VCaP (cell line): ENCODE data around the gene AUTS2.

ENCODE experiments used
- H3K27ac ChIP-seq: fragments of 450-650 bp; 2 replicates; pipeline ENCODE4 v1.5.1; 2017
- CTCF ChIP-seq: fragments of 450-650 bp; conservative IDR thresholded peaks from 2 replicates; pipeline ENCODE4 v1.5.1; 2017; ENCODE audit warnings: mild to moderate bottlenecking, moderate library complexity

AUTS2 gene

DNA sequence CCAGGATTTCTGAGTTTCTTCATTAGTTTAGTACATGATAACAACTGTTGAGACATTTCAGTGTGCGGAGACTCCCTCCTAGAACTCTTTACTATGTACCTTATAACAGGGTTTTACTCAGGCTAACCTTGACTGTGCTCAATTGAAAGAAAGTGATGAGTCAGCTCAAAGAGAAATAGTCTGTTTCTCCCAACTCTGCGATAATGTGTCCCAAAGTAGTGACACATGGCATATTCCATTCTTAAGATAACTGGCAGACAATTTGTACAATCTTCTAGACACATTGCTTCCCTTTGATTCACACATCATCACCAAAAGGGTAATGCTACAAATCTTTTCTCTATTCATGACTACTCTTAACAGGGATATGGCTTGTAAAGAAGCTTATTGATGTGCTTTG lies 645.2 kb downstream of the AUTS2 start:
- H3K27ac ChIP-seq: no peak overlapping the region
- TF ChIP-seq CTCF: no peak

GRCh38 chr7:70257921-70258320 lies 659.6 kb downstream of the AUTS2 start:
- no peak for TF ChIP-seq CTCF
- H3K27ac ChIP-seq: no peak overlapping the region

DNA sequence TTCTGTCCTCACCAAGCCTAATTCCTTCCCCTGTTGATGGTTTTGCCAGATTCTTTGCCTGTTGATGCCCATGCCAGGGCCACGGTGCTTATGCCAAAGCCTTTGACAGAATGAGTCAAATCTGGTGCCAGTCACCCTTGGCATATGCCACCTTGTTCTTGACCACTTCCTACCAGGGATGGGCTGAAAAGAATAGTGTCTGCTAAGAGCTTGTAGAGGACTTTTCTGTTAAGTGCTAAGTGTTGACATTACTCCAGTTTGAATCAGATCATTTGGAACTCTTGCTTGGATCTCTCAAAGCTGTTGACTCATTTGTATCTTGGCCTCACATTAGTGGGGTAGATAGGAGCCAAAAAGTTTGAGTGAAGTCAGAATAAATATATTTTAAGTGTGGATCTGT lies 661.2 kb downstream of the AUTS2 start:
- H3K27ac ChIP-seq: no peak overlapping the region
- TF ChIP-seq CTCF: no peak

DNA sequence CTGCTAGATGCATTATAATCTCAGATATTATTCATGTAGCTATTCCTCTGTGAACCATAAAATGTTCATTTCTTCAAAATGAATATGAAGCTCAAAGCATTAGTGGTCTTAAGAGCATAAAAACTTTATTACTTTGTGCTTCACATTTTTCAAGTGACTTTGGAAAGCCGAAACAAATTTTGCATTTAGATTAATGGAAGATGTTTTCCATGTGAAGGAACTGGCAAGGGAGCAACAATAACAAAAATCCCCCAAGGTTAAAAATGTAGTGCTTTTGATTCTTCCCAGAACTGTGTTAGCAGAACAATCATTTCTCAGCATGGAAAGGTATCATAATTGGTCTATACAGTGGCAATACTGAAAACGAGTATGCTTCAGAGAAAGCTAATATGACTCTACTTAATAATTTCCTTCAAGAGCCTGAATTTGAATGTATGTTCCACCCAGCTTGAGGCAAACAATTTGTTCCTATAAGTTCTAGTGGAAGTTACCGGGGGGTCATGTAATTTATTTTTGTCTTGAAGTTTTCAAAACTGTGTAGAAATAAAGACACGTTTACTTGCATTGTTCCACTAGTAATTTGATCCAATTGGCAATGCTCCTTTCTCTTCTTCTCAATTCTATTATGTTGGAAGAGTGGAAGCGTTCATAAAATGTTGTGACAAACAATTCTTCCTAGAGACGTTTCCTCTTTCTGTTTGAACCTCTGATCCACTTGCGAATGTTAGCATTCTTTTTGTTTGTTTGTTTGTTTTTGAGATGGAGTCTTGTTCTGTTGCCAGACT lies 665.4 kb downstream of the AUTS2 start:
- TF ChIP-seq CTCF: no peak

GRCh38 chr7:70266186-70266585 lies 667.9 kb downstream of the AUTS2 start:
- no peak overlapping the region for H3K27ac ChIP-seq
- no peak for TF ChIP-seq CTCF

More for the DNA sequence above, 665.4 kb downstream of the AUTS2 start:
- no peak overlapping the region for H3K27ac ChIP-seq

DNA sequence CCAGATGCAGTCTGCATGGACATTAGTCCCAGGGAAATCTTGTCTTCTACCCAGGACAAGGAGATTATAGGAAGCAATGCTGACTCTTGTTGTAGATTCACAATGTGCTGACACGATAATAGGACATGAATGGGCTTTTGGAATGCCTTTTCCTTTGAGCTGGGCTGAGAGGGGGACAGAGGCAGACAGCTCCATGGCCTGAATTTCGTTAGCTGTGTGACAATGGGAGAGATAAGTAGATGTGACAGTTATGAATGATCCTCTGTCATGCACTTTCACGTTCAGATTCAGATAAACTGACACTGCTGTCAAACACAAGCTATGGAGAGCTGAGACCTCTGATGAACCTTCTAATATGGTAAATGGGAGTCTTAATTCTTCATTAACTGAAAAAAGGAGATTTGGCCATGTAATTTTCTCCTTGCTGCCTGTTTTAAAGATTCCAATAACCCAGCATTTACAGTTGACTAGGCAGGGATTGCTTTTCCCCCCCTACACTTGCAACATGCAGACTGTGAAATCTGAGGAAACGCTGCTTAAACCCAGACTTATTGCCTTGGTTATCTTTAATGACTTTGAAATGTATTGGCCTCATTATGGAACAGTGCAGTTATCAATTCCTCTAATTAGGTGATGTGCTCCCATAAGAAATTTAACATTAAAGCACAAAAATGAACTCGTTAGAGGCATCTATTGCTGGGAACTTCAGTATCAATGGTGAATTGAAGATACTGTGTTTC lies 669.3 kb downstream of the AUTS2 start:
- TF ChIP-seq CTCF: no peak
- no peak overlapping the region for H3K27ac ChIP-seq

DNA sequence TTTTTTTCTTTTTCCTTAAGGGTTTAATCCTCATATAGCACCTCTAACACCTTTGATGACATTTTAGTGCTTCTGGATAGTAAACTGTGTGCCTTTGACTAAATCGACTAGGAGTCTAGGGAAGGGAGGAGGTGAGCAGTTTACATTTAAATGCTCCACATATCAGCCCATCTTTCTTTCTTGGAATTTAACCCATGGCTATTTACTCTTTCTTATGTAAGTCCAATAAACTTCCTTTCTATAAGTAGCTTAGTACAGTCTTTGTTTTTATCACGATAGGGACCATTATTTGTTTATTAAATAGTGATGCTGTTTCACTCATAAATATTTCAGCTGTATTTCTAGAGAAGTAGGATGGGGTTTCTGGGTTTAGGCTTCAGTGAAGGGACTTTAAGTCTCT lies 669.9 kb downstream of the AUTS2 start:
- TF ChIP-seq CTCF: no peak
- no peak overlapping the region for H3K27ac ChIP-seq
